Sigmoid colon (tissue), 4 donors: ENCODE results near the gene KRTAP19-8.

Source experiments
- POLR2A ChIP-seq, 2 donors: fragments of 450-650 bp; IDR thresholded peaks; one replicate each; pipeline ENCODE4 v1.6.1; 2016; ENCODE audit warnings: antibody characterized with exemption in 2 of 2, mild to moderate bottlenecking in 2 of 2, moderate library complexity in 2 of 2
- POLR2AphosphoS5 ChIP-seq, 4 donors: sonication (generic); formaldehyde crosslinking; IDR thresholded peaks; one replicate each; pipeline ENCODE4 v1.6.1; 2017; ENCODE audit warnings: antibody characterized with exemption in 4 of 4
- TF ChIP-seq, protein P1 (sequence below), 4 experiments: fragments of 450-650 bp in 3 of 4; fragments of 200-600 bp in 1 of 4; IDR thresholded peaks; one replicate each; pipeline ENCODE4 v1.5.1; 2016 to 2019; ENCODE audit warnings: antibody characterized with exemption in 4 of 4, mild to moderate bottlenecking in 3 of 4, moderate library complexity in 2 of 4

DNA sequence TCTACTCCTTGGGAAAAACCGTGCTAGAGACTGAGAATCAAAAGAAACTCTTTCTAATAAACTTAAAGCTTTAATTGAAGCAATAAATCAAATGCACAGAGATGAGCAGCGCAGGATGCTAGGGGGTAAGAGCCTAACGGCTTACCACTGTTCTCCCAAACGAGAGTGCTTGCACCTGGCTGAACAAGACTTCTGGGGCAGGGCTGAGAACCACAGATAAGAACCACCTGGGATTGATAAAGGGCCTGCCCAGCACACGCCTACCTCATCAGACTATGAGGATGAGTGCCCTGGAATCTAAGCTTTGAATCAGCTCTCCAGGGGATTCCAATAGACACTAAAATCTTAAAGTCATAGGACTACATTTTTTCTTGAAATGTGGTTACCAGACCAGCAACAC is 43.3 kb downstream of the KRTAP19-8 start:
- TF ChIP-seq POLR2A (IDR thresholded peaks at IDR 0.05), result no peak
- TF ChIP-seq, protein P1, sequence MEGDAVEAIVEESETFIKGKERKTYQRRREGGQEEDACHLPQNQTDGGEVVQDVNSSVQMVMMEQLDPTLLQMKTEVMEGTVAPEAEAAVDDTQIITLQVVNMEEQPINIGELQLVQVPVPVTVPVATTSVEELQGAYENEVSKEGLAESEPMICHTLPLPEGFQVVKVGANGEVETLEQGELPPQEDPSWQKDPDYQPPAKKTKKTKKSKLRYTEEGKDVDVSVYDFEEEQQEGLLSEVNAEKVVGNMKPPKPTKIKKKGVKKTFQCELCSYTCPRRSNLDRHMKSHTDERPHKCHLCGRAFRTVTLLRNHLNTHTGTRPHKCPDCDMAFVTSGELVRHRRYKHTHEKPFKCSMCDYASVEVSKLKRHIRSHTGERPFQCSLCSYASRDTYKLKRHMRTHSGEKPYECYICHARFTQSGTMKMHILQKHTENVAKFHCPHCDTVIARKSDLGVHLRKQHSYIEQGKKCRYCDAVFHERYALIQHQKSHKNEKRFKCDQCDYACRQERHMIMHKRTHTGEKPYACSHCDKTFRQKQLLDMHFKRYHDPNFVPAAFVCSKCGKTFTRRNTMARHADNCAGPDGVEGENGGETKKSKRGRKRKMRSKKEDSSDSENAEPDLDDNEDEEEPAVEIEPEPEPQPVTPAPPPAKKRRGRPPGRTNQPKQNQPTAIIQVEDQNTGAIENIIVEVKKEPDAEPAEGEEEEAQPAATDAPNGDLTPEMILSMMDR (IDR thresholded peaks at IDR 0.05), result no peak
- TF ChIP-seq POLR2AphosphoS5 (IDR thresholded peaks at IDR 0.05), result no peak
